Fibroblast of skin of left quadriceps (primary cell): ENCODE data around the gene AGAP3.

ENCODE experiments used
- DNase-seq, 2 experiments: peaks; one replicate each; pipeline ENCODE4 v3.0.0-alpha.2; 2013; ENCODE audit warnings: low read depth in 2 of 2

The AGAP3 gene

GRCh38 chr7:151123158-151123821 lies 37.0 kb downstream of the AGAP3 start:
- no peak for DNase-seq

DNA sequence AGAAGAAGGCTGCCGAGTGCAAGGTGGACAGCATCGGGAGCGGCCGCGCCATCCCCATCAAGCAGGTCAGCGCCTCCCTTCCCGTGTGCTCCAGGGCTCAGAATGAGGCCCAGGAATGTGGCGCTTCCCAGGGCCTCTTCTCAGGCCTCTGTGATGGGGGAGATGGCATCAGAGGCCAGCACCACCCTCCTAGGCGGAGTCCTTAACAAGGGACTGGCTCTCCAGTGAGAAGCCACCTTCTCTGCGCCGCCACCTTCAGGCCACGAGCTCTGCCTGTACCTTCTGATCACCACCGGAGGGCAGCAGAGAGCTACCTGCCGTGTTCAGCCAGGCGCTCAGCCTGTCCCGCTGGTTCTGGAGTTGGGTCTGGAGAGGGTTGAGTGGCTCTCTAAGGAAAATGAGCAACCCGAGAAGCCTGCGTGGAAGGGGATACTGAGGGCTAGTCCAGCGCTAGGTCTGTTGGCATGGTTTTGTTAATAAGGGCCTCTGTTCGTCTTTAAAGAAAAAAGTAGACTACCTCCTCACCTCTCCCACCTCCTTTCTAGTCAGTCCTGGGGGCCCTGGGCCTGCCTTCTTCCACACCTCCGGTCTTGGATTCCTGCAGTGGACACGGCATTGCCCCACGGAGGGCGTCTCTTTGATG lies 37.7 kb downstream of the AGAP3 start:
- DNase-seq, result peak; percentile 36 to 53

DNA sequence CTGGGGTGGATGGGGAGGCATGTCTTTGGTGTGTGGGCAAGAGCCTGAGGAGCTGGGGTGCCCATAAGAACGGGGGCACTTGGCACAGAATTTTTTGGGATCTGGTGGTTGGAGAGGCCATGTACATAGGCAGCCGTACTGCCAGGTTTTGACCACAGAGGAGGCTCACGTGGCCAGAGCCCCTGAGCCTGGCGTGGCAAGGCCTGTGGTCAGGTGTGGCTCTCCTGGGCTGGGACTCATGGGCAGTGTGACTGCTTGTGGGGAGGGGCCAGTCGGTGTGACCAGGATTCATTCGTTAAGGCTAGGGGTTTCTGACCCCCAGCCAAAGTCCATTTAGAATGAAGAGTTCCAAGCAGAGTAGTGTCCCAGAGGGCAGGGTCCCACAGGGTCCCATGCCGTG lies 38.2 kb downstream of the AGAP3 start:
- DNase-seq, result no peak

GRCh38 chr7:151124899-151125399 lies 38.7 kb downstream of the AGAP3 start:
- no peak for DNase-seq

GRCh38 chr7:151125470-151125845 lies 39.2 kb downstream of the AGAP3 start:
- DNase-seq, result no peak

GRCh38 chr7:151125846-151126481 lies 39.7 kb downstream of the AGAP3 start:
- DNase-seq, result no peak

DNA sequence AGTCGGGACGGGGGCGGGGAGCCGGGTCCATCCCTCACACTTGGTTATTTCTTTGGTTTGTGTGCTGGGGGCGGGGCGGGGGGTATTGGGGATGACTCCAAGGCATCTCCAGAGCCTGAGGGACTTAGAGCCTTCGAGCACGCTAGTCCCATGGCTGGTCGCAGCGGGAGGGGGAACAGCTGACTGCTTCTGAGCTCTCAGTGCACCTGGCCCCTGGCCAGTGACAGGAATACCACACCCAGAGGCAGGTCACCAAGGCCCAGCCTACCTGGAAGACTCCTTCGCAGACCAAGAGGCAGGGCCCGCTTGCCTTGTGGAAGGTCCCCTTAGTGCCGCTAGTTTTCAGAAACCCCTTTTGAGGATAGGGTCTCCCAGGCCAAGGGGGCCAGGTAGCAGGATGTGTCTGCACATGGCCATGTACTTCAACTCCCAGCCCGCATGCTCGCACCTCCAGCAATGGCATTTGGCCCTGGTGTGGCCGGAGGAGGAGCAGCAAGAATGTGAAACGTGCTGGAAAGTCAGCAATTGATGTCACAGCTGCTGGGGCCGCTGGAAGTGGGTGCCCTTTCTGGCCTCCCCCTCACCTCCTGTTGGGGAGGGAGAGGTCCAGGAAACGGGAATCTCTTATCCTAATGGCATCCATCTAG lies 40.3 kb downstream of the AGAP3 start:
- no peak for DNase-seq

DNA sequence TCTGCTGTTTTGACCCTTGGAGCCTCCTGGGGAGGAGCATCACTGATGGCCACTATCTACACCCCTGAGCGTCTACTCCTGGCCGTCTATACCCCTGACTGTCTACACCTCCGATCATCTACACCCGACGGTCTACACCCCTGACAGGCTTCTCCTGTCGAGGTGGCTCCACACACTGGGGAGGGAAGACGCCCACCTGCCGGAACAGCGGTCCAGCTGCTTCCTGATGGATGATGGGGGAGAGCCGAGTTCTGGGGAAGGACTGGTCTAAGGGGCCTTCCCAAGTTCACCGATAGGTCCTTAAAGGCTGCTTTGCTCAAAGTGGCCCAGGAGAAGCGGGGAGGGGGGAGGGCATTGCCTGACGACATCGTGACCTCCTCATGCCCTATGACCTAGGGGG lies 41.9 kb downstream of the AGAP3 start:
- DNase-seq, result no peak

DNA sequence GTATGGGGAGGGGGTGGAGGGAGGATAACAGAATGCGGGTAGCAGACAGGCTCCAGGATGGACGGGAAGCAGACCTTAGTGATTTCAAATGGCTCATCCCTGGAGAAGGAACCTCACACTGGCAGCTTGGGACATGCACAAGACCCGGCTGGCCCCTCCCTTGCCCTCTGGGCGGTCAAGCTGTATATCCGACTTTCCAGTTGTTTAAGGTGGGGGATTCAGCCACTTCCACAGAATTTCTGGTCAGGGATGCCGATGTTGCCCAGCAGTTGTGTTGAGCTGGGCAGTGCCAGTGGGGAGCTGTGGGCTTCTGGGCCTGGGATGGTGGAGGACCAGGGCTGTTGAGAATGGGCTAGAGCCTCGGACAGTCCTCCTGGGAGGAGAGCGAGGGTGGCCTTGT lies 42.4 kb downstream of the AGAP3 start:
- no peak for DNase-seq

DNA sequence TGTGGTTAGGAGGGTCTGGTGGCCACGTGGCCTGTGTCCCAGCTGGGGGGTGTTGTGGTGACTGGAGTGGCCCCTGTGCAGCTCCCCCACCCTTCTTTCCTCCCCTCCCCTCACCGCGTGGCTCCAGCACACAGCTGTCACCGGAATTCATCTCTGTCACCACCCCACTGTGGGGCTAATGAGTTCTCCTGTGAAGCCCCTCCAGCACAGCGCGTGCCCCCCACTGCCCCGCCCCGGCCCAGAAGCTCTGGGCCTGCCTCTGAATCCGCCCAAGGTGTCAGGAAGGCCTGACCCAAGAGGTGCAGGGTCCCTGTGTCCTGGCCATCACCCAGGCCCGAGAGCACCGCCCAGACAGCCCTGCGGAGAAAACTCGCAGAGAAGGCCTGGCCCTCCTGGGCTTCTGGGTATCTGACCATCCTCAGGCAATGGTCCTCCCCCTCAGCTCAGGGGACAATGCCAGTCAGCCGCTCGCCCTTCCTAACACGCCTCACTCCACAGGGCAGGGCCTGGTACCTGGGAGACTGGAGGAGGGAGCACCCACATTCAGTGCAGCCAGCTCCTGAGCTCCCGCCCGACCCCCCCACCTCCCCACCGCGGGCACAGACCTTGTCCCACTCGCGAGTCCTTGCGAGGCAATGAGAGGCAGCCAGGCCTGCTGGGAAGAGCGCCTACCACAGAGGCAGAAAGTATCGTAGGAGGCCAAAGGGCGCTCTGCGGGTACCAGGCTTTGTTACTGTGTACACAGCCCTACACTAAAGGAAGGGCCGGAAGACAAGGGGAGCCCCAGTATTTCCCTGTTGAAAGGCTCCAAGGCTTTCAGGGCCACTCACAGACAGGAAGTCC lies 43.1 kb downstream of the AGAP3 start:
- no peak for DNase-seq

- no peak for DNase-seq
These were observed 43.8 kb downstream of the AGAP3 start for GRCh38 chr7:151129960-151130591.

GRCh38 chr7:151130741-151131157 lies 44.5 kb downstream of the AGAP3 start:
- no peak for DNase-seq

GRCh38 chr7:151131224-151131591 lies 44.9 kb downstream of the AGAP3 start:
- DNase-seq, result no peak

DNA sequence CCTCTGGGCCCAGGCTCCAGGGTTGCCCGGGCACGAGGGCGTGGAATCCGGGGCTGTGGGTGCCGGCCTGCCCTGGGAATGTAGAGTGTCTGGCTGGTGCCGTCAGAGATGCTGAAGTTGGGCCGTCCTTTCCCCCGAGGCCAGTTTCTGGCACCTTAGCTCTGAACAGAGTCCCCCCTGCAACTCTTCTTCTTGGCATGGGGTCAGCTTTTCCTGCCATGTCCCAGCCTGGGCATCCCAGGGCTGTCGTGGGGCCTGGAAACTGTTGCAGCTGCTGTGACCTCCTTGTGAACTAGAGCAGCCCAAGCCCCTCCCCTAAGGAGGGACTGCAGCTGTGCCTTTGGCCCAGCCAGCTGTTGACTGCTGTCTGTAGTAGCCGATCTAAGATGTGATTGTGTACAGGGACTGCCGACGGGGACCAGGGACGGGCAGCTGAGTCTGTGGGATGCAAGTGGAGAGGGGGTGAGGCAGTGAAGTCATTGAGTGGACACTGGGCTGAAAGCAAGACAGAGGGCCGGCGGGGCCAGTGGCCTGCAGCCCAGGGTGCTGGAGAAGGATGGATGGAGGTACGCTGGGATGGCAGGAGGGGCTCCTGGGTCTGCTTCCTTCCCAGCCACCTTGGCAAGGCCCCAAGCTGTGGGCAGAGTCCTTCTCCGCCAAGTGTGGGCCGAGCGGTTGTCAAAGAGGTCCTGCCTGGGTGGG lies 45.5 kb downstream of the AGAP3 start:
- DNase-seq, result no peak

GRCh38 chr7:151132461-151133205 lies 46.4 kb downstream of the AGAP3 start:
- no peak for DNase-seq

DNA sequence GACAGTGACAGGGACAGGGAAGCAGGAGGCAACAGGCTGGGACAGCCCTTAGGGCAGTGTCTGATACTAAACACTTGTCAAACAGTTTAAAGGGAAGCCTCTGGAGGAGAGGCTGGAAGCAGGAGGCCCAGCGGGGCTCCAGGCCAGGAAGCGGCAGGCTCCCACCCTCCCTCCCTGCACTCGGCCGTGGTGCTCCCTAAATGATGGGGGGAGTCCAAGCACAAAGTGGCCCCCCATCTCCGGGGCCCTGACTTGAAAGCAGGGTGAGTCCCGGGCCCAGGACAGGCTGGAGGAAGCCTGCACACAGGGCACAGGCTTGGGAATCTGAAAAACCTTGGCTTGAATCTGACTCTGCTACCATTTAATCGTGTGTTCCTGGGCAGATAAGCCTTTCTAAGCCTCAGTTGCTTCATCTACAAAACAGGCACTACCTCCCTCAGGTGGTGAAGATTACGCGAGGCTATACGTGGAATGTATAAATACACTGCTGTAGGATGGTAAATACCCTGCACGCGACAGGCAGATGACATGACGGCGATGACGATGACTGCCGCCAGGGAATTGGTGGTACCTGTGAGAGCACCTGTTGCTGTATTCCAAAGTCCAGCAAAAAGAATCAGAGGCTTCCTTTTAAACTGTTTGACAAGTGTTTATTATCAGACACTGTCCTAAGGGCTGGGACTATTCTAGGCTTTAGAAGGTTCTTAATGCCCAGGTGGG lies 47.2 kb downstream of the AGAP3 start:
- DNase-seq, result no peak

GRCh38 chr7:151133986-151134742 lies 47.9 kb downstream of the AGAP3 start:
- DNase-seq, result no peak

DNA sequence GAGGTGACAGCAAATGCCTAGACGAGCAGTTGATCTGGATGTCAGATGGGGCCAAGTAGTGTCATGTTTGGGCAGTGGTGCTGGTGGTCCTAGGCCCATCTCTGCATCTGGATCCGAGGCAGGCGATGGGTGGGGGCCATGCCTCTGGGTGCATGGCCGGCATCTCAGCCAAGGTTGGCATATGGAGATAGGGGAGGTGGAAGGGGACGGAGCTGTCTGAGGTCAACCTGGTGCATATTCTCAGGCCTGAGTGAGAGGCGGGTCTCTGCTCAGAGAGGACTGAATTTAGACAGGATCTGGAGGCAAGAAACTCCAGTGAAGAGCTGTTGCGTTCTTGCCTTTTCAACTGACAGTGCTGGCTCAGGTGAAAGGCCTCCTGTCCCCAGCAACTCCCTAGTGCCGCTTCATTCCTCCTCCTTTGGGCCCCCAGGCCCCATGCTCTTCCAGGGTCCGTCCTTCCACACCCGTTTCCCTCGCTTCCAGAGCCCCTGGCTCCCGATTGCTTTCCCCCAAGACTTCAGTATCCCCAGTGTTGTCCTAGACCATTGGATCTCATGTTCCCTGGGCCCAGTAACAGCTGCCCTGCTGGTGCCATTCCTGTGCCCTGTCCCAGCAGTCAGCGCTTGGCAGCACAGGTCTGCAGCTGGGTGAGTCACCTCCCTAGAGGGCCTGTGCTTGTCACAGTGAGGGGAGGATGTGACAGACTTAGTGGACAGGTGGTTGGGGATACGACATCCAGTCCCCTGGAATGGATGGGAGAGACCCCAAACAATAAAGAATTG lies 48.7 kb downstream of the AGAP3 start:
- DNase-seq, result no peak
